Left lung (tissue), 10 donors: ENCODE measurements around the gene NRXN2. TPM values are rescaled to one million over a fixed set of nuclear protein-coding genes. Genes with fewer than 3 reads are reported as not detected.

ENCODE experiments used
- ATAC-seq: fragments of 200-7000 bp; cut with Tn5 transposase; one replicate; pipeline ENCODE4 v1.9.1; 2020; ENCODE audit warnings: moderate library complexity
- DNase-seq, 4 donors: peaks; one replicate each; pipeline ENCODE4 v3.0.0-alpha.2; 2013 to 2020
- H3K27ac ChIP-seq, 2 donors: fragments of 200-600 bp; sonication (generic) in 1 of 2; one replicate each; pipeline versions ENCODE4 v1.5.0 to v1.8.0; 2020 to 2021
- H3K27me3 ChIP-seq, 2 donors: fragments of 200-600 bp; sonication (generic) in 1 of 2; one replicate each; pipeline versions ENCODE4 v1.5.0 to v1.8.0; 2020 to 2021
- H3K36me3 ChIP-seq, 2 donors: fragments of 200-600 bp; sonication (generic) in 1 of 2; one replicate each; pipeline versions ENCODE4 v1.5.0 to v1.8.0; 2020 to 2021
- H3K4me1 ChIP-seq, 2 donors: fragments of 200-600 bp; one replicate each; pipeline ENCODE4 v1.8.0; 2021
- H3K4me3 ChIP-seq, 2 donors: fragments of 200-600 bp; sonication (generic) in 1 of 2; one replicate each; pipeline versions ENCODE4 v1.5.0 to v1.8.0; 2020 to 2021; ENCODE audit warnings: mild to moderate bottlenecking in 1 of 2
- H3K9me3 ChIP-seq, 2 donors: fragments of 200-600 bp; sonication (generic) in 1 of 2; one replicate each; pipeline versions ENCODE4 v1.5.0 to v1.8.0; 2020 to 2021
- CTCF ChIP-seq, 2 donors: fragments of 200-600 bp; sonication (generic) in 1 of 2; IDR thresholded peaks; one replicate each; pipeline versions ENCODE4 v1.5.0 to v1.8.0; 2021; ENCODE audit warnings: antibody characterized with exemption in 2 of 2
- intact Hi-C, 2 donors: fragments of 100-400 bp; cut with DNase I; formaldehyde crosslinking; loops; one replicate each; pipeline versions ENCODE4 v1.11.2 to v1.14.2; 2022
- polyA plus RNA-seq, 6 donors: library from polyadenylated mRNA; unstranded; fragments of 120-200 nt; gene quantifications; one replicate each; pipeline ENCODE4 v1.2.1, GENCODE V29; 2013; ENCODE audit not compliant: insufficient read length in 6 of 6
- total RNA-seq, 2 donors: library from RNA; stranded (reverse); fragmentation: NEBNext Ultra II Directional; extraction: Animal tissue kit (Norgen Biotek cat#: 25700); gene quantifications; one replicate each; pipeline ENCODE4 v1.2.1, GENCODE V29; 2021
- donor health status: DM: no; HTN: yes; CAD: no.
- donor health status: DM: no; HTN: no; CAD: no.

Gene NRXN2
- total and polyA plus RNA-seq, 8 donors: 3.5 to 15.0 (median 10.4) TPM

- no peak for DNase-seq
- Histone ChIP-seq H3K9me3 (no peaks in the 10 kb centered on the region), H3K4me3 (no peak overlapping the region), H3K36me3 (no peaks in the 10 kb centered on the region), H3K27me3 (peaks cover 0 to 12% of the 10 kb centered on the region in 2 donors), H3K27ac (peak overlapping the region in 1 of 2 donors; percentile 41), H3K4me1 (peaks cover 0 to 29% of the 10 kb centered on the region in 2 donors)
- ATAC-seq: no peak
- TF ChIP-seq CTCF (IDR thresholded peaks at IDR 0.05): no peak
- intact Hi-C loops: loop anchor here in 1 of 2 donors (5.0 kb wide), 1 partner anchor 102 kb away; no protein-coding TSS in a partner anchor
Observed at GRCh38 chr11:64654439-64654838, 68.6 kb downstream of the NRXN2 start.

- H3K27me3 ChIP-seq: peaks cover 0 to 12% of the 10 kb centered on the region in 2 donors
- H3K27ac ChIP-seq: no peak overlapping the region
- no peak for DNase-seq
- H3K9me3 ChIP-seq: no peaks in the 10 kb centered on the region
- intact Hi-C loops: loop anchor here in 1 of 2 donors (5.0 kb wide), 1 partner anchor 101 kb away; no protein-coding TSS in a partner anchor
- no peak for ATAC-seq
- H3K4me1 ChIP-seq: peaks cover 0 to 29% of the 10 kb centered on the region in 2 donors
- peak in 1 of 2 donors; percentile 30 for TF ChIP-seq CTCF (IDR thresholded peaks at IDR 0.05)
- no peaks in the 10 kb centered on the region for H3K36me3 ChIP-seq
- H3K4me3 ChIP-seq: no peak overlapping the region
Observed at GRCh38 chr11:64653388-64653973, 69.5 kb downstream of the NRXN2 start.

- intact Hi-C loops: loop anchor here in 1 of 2 donors (5.0 kb wide), 1 partner anchor 100 kb away; no protein-coding TSS in a partner anchor
- H3K4me3 ChIP-seq: no peak overlapping the region
- H3K9me3 ChIP-seq: no peaks in the 10 kb centered on the region
- DNase-seq (peak in 3 of 4 donors; percentile 70 to 82 (median 73)), ATAC-seq (peak; percentile 83)
- TF ChIP-seq CTCF (IDR thresholded peaks at IDR 0.05): peak; percentile 82 to 89
- H3K27ac ChIP-seq: no peak overlapping the region
- H3K36me3 ChIP-seq: no peaks in the 10 kb centered on the region
- H3K27me3 ChIP-seq: peaks cover 0 to 12% of the 10 kb centered on the region in 2 donors
- H3K4me1 ChIP-seq: peaks cover 0 to 29% of the 10 kb centered on the region in 2 donors
Observed at GRCh38 chr11:64652586-64653387, 70.2 kb downstream of the NRXN2 start.

- Histone ChIP-seq H3K9me3 (no peaks in the 10 kb centered on the region), H3K36me3 (no peaks in the 10 kb centered on the region), H3K4me1 (peaks cover 0 to 20% of the 10 kb centered on the region in 2 donors), H3K27me3 (peaks cover 0 to 16% of the 10 kb centered on the region in 2 donors), H3K27ac (no peak overlapping the region), H3K4me3 (no peak overlapping the region)
- intact Hi-C loops: loop anchor here in 1 of 2 donors (5.0 kb wide), 1 partner anchor 99 kb away; no protein-coding TSS in a partner anchor
- no peak for DNase-seq
- no peak for ATAC-seq
- TF ChIP-seq CTCF (IDR thresholded peaks at IDR 0.05): peak; percentile 21 to 33
Observed at GRCh38 chr11:64650923-64651523, 72.0 kb downstream of the NRXN2 start.
